Right atrium auricular region (tissue), 2 donors: ENCODE data around the gene FOXP1. TPM values are rescaled to one million over a fixed set of nuclear protein-coding genes. Genes with fewer than 3 reads are reported as not detected.

Experiments
- DNase-seq: peaks from one replicate; pipeline ENCODE4 v3.0.0-alpha.2; 2019; ENCODE audit warnings: low spot score
- H3K27ac ChIP-seq, 2 donors: fragments of 200-600 bp; sonication (generic); 1 replicate in 1 of 2; 2 replicates in 1 of 2; pipeline ENCODE4 v1.5.1; 2016 to 2019
- H3K27me3 ChIP-seq, 2 donors: fragments of 200-600 bp; sonication (generic); one replicate each; pipeline versions ENCODE4 v1.5.1 to v1.6.0; 2017 to 2019
- H3K36me3 ChIP-seq: fragments of 200-600 bp; sonication (generic); one replicate; pipeline ENCODE4 v1.5.1; 2016
- H3K4me1 ChIP-seq, 2 donors: fragments of 200-600 bp; sonication (generic); one replicate each; pipeline versions ENCODE4 v1.5.1 to v1.6.0; 2017 to 2019
- H3K4me3 ChIP-seq, 2 donors: fragments of 200-600 bp; sonication (generic); 1 replicate in 1 of 2; 2 replicates in 1 of 2; pipeline ENCODE4 v1.5.1; 2017 to 2019; ENCODE audit warnings: mild to moderate bottlenecking in 1 of 2, moderate library complexity in 1 of 2
- H3K9me3 ChIP-seq, 2 donors: fragments of 200-600 bp; sonication (generic); one replicate each; pipeline ENCODE4 v1.5.1; 2019
- CTCF ChIP-seq, 2 donors: fragments of 200-600 bp; sonication (generic); IDR thresholded peaks; one replicate each; pipeline ENCODE4 v1.5.1; 2019; ENCODE audit warnings: antibody characterized with exemption in 2 of 2
- total RNA-seq, 2 donors: library from RNA; depleted of rRNA; stranded (reverse); fragments of >200 nt; gene quantifications; one replicate each; pipeline ENCODE4 v1.1.0, GENCODE V29; 2016

FOXP1 gene
- total RNA-seq, 2 donors from 2014 or later: 39.2 to 59.0 TPM

GRCh38 chr3:71051893-71052687 is 531.4 kb downstream of the FOXP1 start:
- H3K27me3 ChIP-seq: no peaks in the 10 kb centered on the region
- H3K9me3 ChIP-seq: no peaks in the 10 kb centered on the region
- H3K36me3 ChIP-seq: peaks cover 18% of the 10 kb centered on the region
- TF ChIP-seq CTCF (IDR thresholded peaks at IDR 0.05): no peak
- no peak overlapping the region for H3K4me3 ChIP-seq
- DNase-seq: no peak
- peak overlapping the region in 1 of 2 donors; percentile 5 for H3K27ac ChIP-seq
- H3K4me1 ChIP-seq: peaks cover 0 to 97% of the 10 kb centered on the region in 2 donors

GRCh38 chr3:71051259-71051595 is 532.3 kb downstream of the FOXP1 start:
- H3K9me3 ChIP-seq: no peaks in the 10 kb centered on the region
- H3K4me3 ChIP-seq: no peak overlapping the region
- peaks cover 24% of the 10 kb centered on the region for H3K36me3 ChIP-seq
- H3K27me3 ChIP-seq: no peaks in the 10 kb centered on the region
- H3K27ac ChIP-seq: peak overlapping the region; percentile 19 to 22
- no peak for TF ChIP-seq CTCF (IDR thresholded peaks at IDR 0.05)
- DNase-seq: no peak
- peaks cover 0 to 94% of the 10 kb centered on the region in 2 donors for H3K4me1 ChIP-seq

GRCh38 chr3:71050538-71051258 is 532.8 kb downstream of the FOXP1 start:
- TF ChIP-seq CTCF (IDR thresholded peaks at IDR 0.05): no peak
- peaks cover 26% of the 10 kb centered on the region for H3K36me3 ChIP-seq
- no peak for DNase-seq

GRCh38 chr3:71050166-71050537 is 533.4 kb downstream of the FOXP1 start:
- Histone ChIP-seq H3K27me3 (no peaks in the 10 kb centered on the region), H3K9me3 (no peaks in the 10 kb centered on the region), H3K4me3 (no peak overlapping the region), H3K4me1 (peaks cover 0 to 84% of the 10 kb centered on the region in 2 donors), H3K36me3 (peaks cover 31% of the 10 kb centered on the region), H3K27ac (peak overlapping the region; percentile 4 to 36)
- no peak for TF ChIP-seq CTCF (IDR thresholded peaks at IDR 0.05)
- no peak for DNase-seq

More at GRCh38 chr3:71050538-71051258, 532.8 kb downstream of the FOXP1 start:
- Histone ChIP-seq H3K4me3 (no peak overlapping the region), H3K9me3 (no peaks in the 10 kb centered on the region), H3K4me1 (peaks cover 0 to 89% of the 10 kb centered on the region in 2 donors), H3K27ac (peak overlapping the region; percentile 22 to 36), H3K27me3 (no peaks in the 10 kb centered on the region)

- no peak for DNase-seq
- peaks cover 0 to 73% of the 10 kb centered on the region in 2 donors for H3K4me1 ChIP-seq
- peaks cover 36% of the 10 kb centered on the region for H3K36me3 ChIP-seq
- peak overlapping the region; percentile 52 to 55 for H3K27ac ChIP-seq
- H3K27me3 ChIP-seq: no peaks in the 10 kb centered on the region
- no peaks in the 10 kb centered on the region for H3K9me3 ChIP-seq
- no peak overlapping the region for H3K4me3 ChIP-seq
- no peak for TF ChIP-seq CTCF (IDR thresholded peaks at IDR 0.05)
Observed at GRCh38 chr3:71048948-71049347, 534.6 kb downstream of the FOXP1 start.
